HEK293 (cell line): ENCODE measurements around the gene TFAP2E.

Experiments
- CTCF ChIA-PET: fragments of 350-600 bp; formaldehyde crosslinking; extraction: SDS; loops from one replicate; lab custom pipeline; 2021; ENCODE audit warnings: antibody characterized with exemption; lab: Yijun Ruan, JAX
- POLR2A ChIA-PET: fragments of 300-600 bp; formaldehyde crosslinking; extraction: SDS; loops from one replicate; lab custom pipeline; 2020; ENCODE audit warnings: antibody characterized with exemption, inconsistent platforms; lab: Yijun Ruan, JAX
- H3K27ac ChIP-seq: fragments of 200-500 bp; sonication (Bioruptor generic); 2 replicates; pipeline ENCODE4 v1.5.1; 2014; ENCODE audit warnings: low read depth, low read length, control low read depth, inconsistent platforms; ENCODE audit errors: extremely low read depth
- H3K36me3 ChIP-seq, 2 experiments: fragments of 200-500 bp in 1 of 2; sonication (Bioruptor generic) in 1 of 2; 1 replicate in 1 of 2; 2 replicates in 1 of 2; pipeline ENCODE4 v1.5.1; 2014 to 2017; ENCODE audit warnings: inconsistent platforms in 2 of 2, low read length in 2 of 2; ENCODE audit not compliant: control insufficient read depth in 2 of 2, insufficient read depth in 1 of 2
- H3K4me1 ChIP-seq: fragments of 200-500 bp; sonication (Bioruptor generic); 2 replicates; pipeline ENCODE4 v1.5.1; 2014; ENCODE audit warnings: mild to moderate bottlenecking, low read length, inconsistent platforms; ENCODE audit not compliant: control insufficient read depth, insufficient read depth
- H3K4me3 ChIP-seq: 2 replicates; pipeline ENCODE4 v1.5.1; 2011; ENCODE audit warnings: low read depth, mild to moderate bottlenecking, control low read depth, low read length, moderate library complexity
- H3K9me3 ChIP-seq: fragments of 200-500 bp; sonication (Bioruptor generic); 2 replicates; pipeline ENCODE4 v1.5.1; 2014; ENCODE audit warnings: low read depth, low read length, inconsistent platforms; ENCODE audit not compliant: control insufficient read depth, insufficient read depth
- BCL11A ChIP-seq: fragments of 450-650 bp; formaldehyde crosslinking; IDR thresholded peaks from 2 replicates; pipeline ENCODE4 v1.5.1; 2016; ENCODE audit warnings: low read depth, missing biosample characterization, missing genetic modification characterization
- BCL11B ChIP-seq: fragments of 450-650 bp; formaldehyde crosslinking; IDR thresholded peaks from 2 replicates; pipeline ENCODE4 v1.5.1; 2016; ENCODE audit warnings: low read depth, missing biosample characterization, missing genetic modification characterization
- BCL6B ChIP-seq: fragments of 450-650 bp; formaldehyde crosslinking; IDR thresholded peaks from 2 replicates; pipeline ENCODE4 v1.5.1; 2017; ENCODE audit warnings: missing biosample characterization, missing genetic modification characterization
- EGR2 ChIP-seq: fragments of 450-650 bp; formaldehyde crosslinking; IDR thresholded peaks from 2 replicates; pipeline ENCODE4 v1.5.1; 2016; ENCODE audit warnings: low read depth, missing biosample characterization, missing genetic modification characterization
- FEZF1 ChIP-seq: fragments of 450-650 bp; formaldehyde crosslinking; IDR thresholded peaks from 2 replicates; pipeline ENCODE4 v1.5.1; 2016; ENCODE audit warnings: missing biosample characterization, missing genetic modification characterization
- KLF17 ChIP-seq: fragments of 450-650 bp; formaldehyde crosslinking; IDR thresholded peaks from 2 replicates; pipeline ENCODE4 v1.5.1; 2016; ENCODE audit warnings: missing biosample characterization, missing genetic modification characterization
- PBX3 ChIP-seq: sonication (generic); formaldehyde crosslinking; IDR thresholded peaks from 2 replicates; pipeline ENCODE4 v1.8.1; 2022; ENCODE audit warnings: mild to moderate bottlenecking, moderate library complexity, missing genetic modification reagents
- PRDM10 ChIP-seq: fragments of 450-650 bp; formaldehyde crosslinking; IDR thresholded peaks from 2 replicates; pipeline ENCODE4 v1.5.1; 2016; ENCODE audit warnings: missing biosample characterization, missing genetic modification characterization
- RBAK ChIP-seq: fragments of 450-650 bp; formaldehyde crosslinking; IDR thresholded peaks from 2 replicates; pipeline ENCODE4 v1.5.1; 2016; ENCODE audit warnings: missing biosample characterization, missing genetic modification characterization
- REPIN1 ChIP-seq: fragments of 450-650 bp; formaldehyde crosslinking; IDR thresholded peaks from 2 replicates; pipeline ENCODE4 v1.5.1; 2017; ENCODE audit warnings: missing biosample characterization, missing genetic modification characterization, low read depth
- SP2 ChIP-seq: fragments of 450-650 bp; formaldehyde crosslinking; IDR thresholded peaks from 2 replicates; pipeline ENCODE4 v1.5.1; 2016; ENCODE audit warnings: missing biosample characterization, missing genetic modification characterization
- YY2 ChIP-seq: fragments of 450-650 bp; formaldehyde crosslinking; IDR thresholded peaks from 2 replicates; pipeline ENCODE4 v1.5.1; 2016; ENCODE audit warnings: missing biosample characterization, missing genetic modification characterization
- ZNF16 ChIP-seq: fragments of 450-650 bp; formaldehyde crosslinking; IDR thresholded peaks from 2 replicates; pipeline ENCODE4 v1.5.1; 2016; ENCODE audit warnings: low read depth, missing biosample characterization, missing genetic modification characterization
- ZNF18 ChIP-seq: fragments of 450-650 bp; formaldehyde crosslinking; IDR thresholded peaks from 2 replicates; pipeline ENCODE4 v1.5.1; 2016; ENCODE audit warnings: missing biosample characterization, missing genetic modification characterization
- ZNF211 ChIP-seq: fragments of 450-650 bp; formaldehyde crosslinking; IDR thresholded peaks from 2 replicates; pipeline ENCODE4 v1.5.1; 2016; ENCODE audit warnings: low read depth, missing biosample characterization, missing genetic modification characterization
- ZNF248 ChIP-seq: fragments of 450-650 bp; formaldehyde crosslinking; IDR thresholded peaks from 2 replicates; pipeline ENCODE4 v1.5.1; 2017; ENCODE audit warnings: missing biosample characterization, missing genetic modification characterization
- ZNF366 ChIP-seq: fragments of 450-650 bp; formaldehyde crosslinking; conservative IDR thresholded peaks from 2 replicates; pipeline ENCODE4 v1.5.1; 2016; ENCODE audit warnings: missing biosample characterization, missing genetic modification characterization
- ZNF529 ChIP-seq: fragments of 450-650 bp; formaldehyde crosslinking; IDR thresholded peaks from 2 replicates; pipeline ENCODE4 v1.5.1; 2017; ENCODE audit warnings: missing genetic modification characterization, missing biosample characterization; ENCODE audit not compliant: insufficient replicate concordance
- ZNF558 ChIP-seq: fragments of 450-650 bp; formaldehyde crosslinking; IDR thresholded peaks from 2 replicates; pipeline ENCODE4 v1.5.1; 2016; ENCODE audit warnings: missing biosample characterization, missing genetic modification characterization
- ZNF585B ChIP-seq: fragments of 450-650 bp; formaldehyde crosslinking; IDR thresholded peaks from 2 replicates; pipeline ENCODE4 v1.5.1; 2016; ENCODE audit warnings: missing biosample characterization, missing genetic modification characterization
- ZNF626 ChIP-seq: fragments of 450-650 bp; sonication (Bioruptor Pico); formaldehyde crosslinking; IDR thresholded peaks from 2 replicates; pipeline ENCODE4 v1.5.1; 2018; ENCODE audit warnings: missing biosample characterization, missing genetic modification characterization, inconsistent platforms
- ZNF664 ChIP-seq: fragments of 450-650 bp; formaldehyde crosslinking; IDR thresholded peaks from 2 replicates; pipeline ENCODE4 v1.5.1; 2016; ENCODE audit warnings: missing biosample characterization, missing genetic modification characterization

Gene TFAP2E

GRCh38 chr1:35555601-35556477 is 17.3 kb upstream of the TFAP2E start (continued):
- TF ChIP-seq ZNF248 (tag by site-specific recombination) (no peak), PBX3 (no peak), ZNF664 (tag by site-specific recombination) (0 out of 2 replicates have a peak, but pooled peaks have one; percentile 7), SP2 (tag by site-specific recombination) (no peak), FEZF1 (tag by site-specific recombination) (peak; percentile 40; the same call in 1 of the 2 replicates), ZNF16 (tag by site-specific recombination) (no peak), ZNF529 (tag by site-specific recombination) (no peak), BCL11A (tag by site-specific recombination) (no peak), BCL6B (tag by site-specific recombination) (no peak), ZNF558 (tag by site-specific recombination) (no peak), ZNF626 (tag by site-specific recombination) (no peak), RBAK (tag by site-specific recombination) (no peak), REPIN1 (tag by site-specific recombination) (no peak), KLF17 (no peak), EGR2 (tag by site-specific recombination) (0 out of 2 replicates have a peak, but pooled peaks have one; percentile 11)
- TF ChIP-seq, all 188 proteins: peak for 11

DNA sequence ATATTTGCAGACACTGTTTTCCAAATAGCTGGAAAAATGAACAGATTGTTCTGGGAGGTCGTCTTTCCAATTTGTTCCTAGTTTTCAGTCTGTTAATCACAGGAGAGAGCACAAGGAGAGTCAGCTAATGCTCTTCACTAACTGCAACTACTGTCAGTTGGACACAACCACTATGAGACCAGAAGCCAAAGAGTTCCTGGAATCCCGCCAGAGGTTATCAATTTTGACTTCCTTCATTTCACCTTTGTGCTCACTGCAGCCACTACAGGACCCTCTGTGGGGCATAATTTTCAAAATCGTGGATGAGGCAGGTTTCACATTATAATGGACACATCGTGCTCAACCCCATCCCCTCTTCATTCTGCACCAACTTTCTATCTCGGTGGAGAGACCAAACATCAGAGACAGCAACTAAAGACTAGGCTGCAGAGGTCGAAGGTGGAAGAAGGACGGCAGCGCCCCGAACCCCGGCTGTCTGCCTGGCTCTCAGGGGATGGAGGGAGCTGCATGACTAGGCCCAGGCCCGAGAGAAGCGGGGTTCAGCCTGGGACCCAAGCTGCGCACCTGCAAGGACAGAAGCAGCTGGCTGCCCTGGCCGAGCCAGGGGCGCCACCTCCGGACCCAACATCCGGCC is 16.5 kb upstream of the TFAP2E start:
- no peaks in the 10 kb centered on the region for H3K9me3 ChIP-seq
- peaks cover 27% of the 10 kb centered on the region for H3K4me1 ChIP-seq
- H3K27ac ChIP-seq = peak overlapping the region; percentile 96
- ChIA-PET POLR2A (interaction anchor here (0.6 to 2.0 kb wide), 7 partner anchors 11 to 213 kb away, joined by 3 to 22 read pairs (median 4); partner anchors contain the start of genes CLSPN and TFAP2E), CTCF (interaction anchor here (0.6 to 2.6 kb wide), 4 partner anchors 8 to 170 kb away, joined by 3 to 10 read pairs (median 9); no protein-coding TSS in a partner anchor)
- H3K36me3 ChIP-seq = peaks cover 17 to 52% of the 10 kb centered on the region in 2 experiments; a peak in 2 of 3 replicates
- TF ChIP-seq ZNF585B (tag by site-specific recombination) = 0 out of 2 replicates have a peak, but pooled peaks have one; percentile 3
- no peak for TF ChIP-seq PRDM10
- TF ChIP-seq ZNF211 (tag by site-specific recombination) = no peak
- TF ChIP-seq BCL11B (tag by site-specific recombination) = 0 out of 2 replicates have a peak, but pooled peaks have one; percentile 76
- TF ChIP-seq YY2 (tag by site-specific recombination) = no peak
- TF ChIP-seq ZNF366 = peak; percentile 41; the same call in 1 of the 2 replicates
- TF ChIP-seq ZNF18 (tag by site-specific recombination) = no peak
- TF ChIP-seq, all 188 proteins: peak for 3
- peak overlapping the region; percentile 95 for H3K4me3 ChIP-seq
